OCI-LY3 (cell line): ENCODE results near the gene F10.

Experiments used
- CTCF ChIP-seq: fragments of 200-600, 300-600 bp; sonication (generic); IDR thresholded peaks from 2 replicates; pipeline ENCODE4 v1.5.1; 2014; ENCODE audit warnings: antibody characterized with exemption, low read length, low read depth
- EZH2phosphoT487 ChIP-seq: fragments of 200-600 bp; shearing (Covaris generic); IDR thresholded peaks from 2 replicates; pipeline ENCODE4 v1.6.1; 2018; ENCODE audit warnings: antibody characterized with exemption, mixed run types, low read depth

GRCh38 chr13:113129480-113129879 lies 6.9 kb downstream of the F10 start:
- TF ChIP-seq CTCF (no peak), EZH2phosphoT487 (no peak)
